Smooth muscle cell of the coronary artery (primary cell): ENCODE results near the gene SEMA4A. TPM values are rescaled to one million over a fixed set of nuclear protein-coding genes. Genes with fewer than 3 reads are reported as not detected.

Experiments
- total RNA-seq: library from RNA; depleted of rRNA; stranded (reverse); fragments of >200 nt; gene quantifications from 2 replicates; pipeline ENCODE4 v1.2.3, GENCODE V29; 2014; ENCODE audit warnings: low replicate concordance

The SEMA4A gene
- total RNA-seq = 1.2 and 1.3 TPM in 2 replicates

GRCh38 chr1:156153362-156153761 is at the start of gene SEMA4A:
Gene SEMA4A (plus strand): TSS chr1:156153585. CDS start chr1:156154579, 994 bp downstream.

GRCh38 chr1:156114101-156114918 is 39.1 kb upstream of the SEMA4A start, which contains the start of gene LMNA:
Gene LMNA (plus strand): TSS chr1:156114711. CDS start chr1:156114919, 208 bp downstream.

GRCh38 chr1:156193488-156194299 is 40.3 kb downstream of the SEMA4A start, which contains the start of gene SLC25A44:
Gene SLC25A44 (plus strand): TSS chr1:156194104. CDS start chr1:156199848, 5,744 bp downstream.

GRCh38 chr1:156212833-156213643 is 59.7 kb downstream of the SEMA4A start, which contains the start of gene PMF1:
Gene PMF1 (plus strand): TSS chr1:156213007. CDS start chr1:156213016, 9 bp downstream.

Other genes with a start within 250 kb of the SEMA4A start
- 37.9 and 49.6 TPM in 2 replicates for gene RIT1, start 242.2 kb upstream of the SEMA4A start, total RNA-seq
- gene KHDC4, start 219.2 kb upstream of the SEMA4A start, total RNA-seq = 18.6 and 18.8 TPM in 2 replicates
- not detected in 2 replicates for gene RXFP4, start 211.9 kb upstream of the SEMA4A start, total RNA-seq
- 88.8 and 153 TPM in 2 replicates for gene ARHGEF2, start 175.0 kb upstream of the SEMA4A start, total RNA-seq
- gene SSR2, start 132.6 kb upstream of the SEMA4A start, total RNA-seq = 445 and 519 TPM in 2 replicates
- gene UBQLN4, start 99.8 kb upstream of the SEMA4A start, total RNA-seq = 4.1 and 14.1 TPM in 2 replicates
- gene LAMTOR2, start 98.8 kb upstream of the SEMA4A start, total RNA-seq = 61.1 and 81.5 TPM in 2 replicates
- not detected in 2 replicates for gene RAB25, start 92.4 kb upstream of the SEMA4A start, total RNA-seq
- 0.47 and 4.7 TPM in 2 replicates for gene MEX3A, start 71.1 kb upstream of the SEMA4A start, total RNA-seq
- 928 and 1,753 TPM in 2 replicates for gene LMNA, start 38.9 kb upstream of the SEMA4A start, total RNA-seq
- gene SLC25A44, start 40.5 kb downstream of the SEMA4A start, total RNA-seq = 4.1 and 6.8 TPM in 2 replicates
- gene PMF1, start 59.4 kb downstream of the SEMA4A start, total RNA-seq = 16.0 and 31.4 TPM in 2 replicates
- gene BGLAP, start 88.6 kb downstream of the SEMA4A start, total RNA-seq = 0.23 TPM in 1 of 2 replicates, not detected in the other
- 0.12 and 0.23 TPM in 2 replicates for gene PAQR6, start 94.5 kb downstream of the SEMA4A start, total RNA-seq
- gene SMG5, start 129.2 kb downstream of the SEMA4A start, total RNA-seq = 28.3 and 35.6 TPM in 2 replicates
- 1.4 and 1.9 TPM in 2 replicates for gene TMEM79, start 130.7 kb downstream of the SEMA4A start, total RNA-seq
- gene GLMP, start 142.1 kb downstream of the SEMA4A start, total RNA-seq = 50.2 and 68.2 TPM in 2 replicates
- gene VHLL, start 145.7 kb downstream of the SEMA4A start, total RNA-seq = 0.23 TPM in 2 replicates
- gene CCT3, start 184.7 kb downstream of the SEMA4A start, total RNA-seq = 423 and 456 TPM in 2 replicates
- gene TSACC, start 184.9 kb downstream of the SEMA4A start, total RNA-seq = not detected in 2 replicates
- gene RHBG, start 215.6 kb downstream of the SEMA4A start, total RNA-seq = not detected in 2 replicates